Astrocyte of the spinal cord (primary cell): Measurements from ENCODE around the gene MDFI.

Experiments
- DNase-seq: peaks from one replicate; pipeline ENCODE4 v3.0.0; 2011; ENCODE audit warnings: low read depth, low spot score
- H3K4me3 ChIP-seq: 2 replicates; pipeline ENCODE4 v1.5.1; 2011; ENCODE audit warnings: low read depth, mild to moderate bottlenecking, low read length, moderate library complexity
- CTCF ChIP-seq: IDR thresholded peaks from 2 replicates; pipeline ENCODE4 v1.5.1; 2012; ENCODE audit warnings: low read depth, mild to moderate bottlenecking, low read length, inconsistent platforms
- in situ Hi-C: cut with HindIII; loops from 2 replicates; pipeline ENCODE4 v1.10.0; 2017; ENCODE audit warnings: low sequenced_read_pairs

Gene MDFI

DNA sequence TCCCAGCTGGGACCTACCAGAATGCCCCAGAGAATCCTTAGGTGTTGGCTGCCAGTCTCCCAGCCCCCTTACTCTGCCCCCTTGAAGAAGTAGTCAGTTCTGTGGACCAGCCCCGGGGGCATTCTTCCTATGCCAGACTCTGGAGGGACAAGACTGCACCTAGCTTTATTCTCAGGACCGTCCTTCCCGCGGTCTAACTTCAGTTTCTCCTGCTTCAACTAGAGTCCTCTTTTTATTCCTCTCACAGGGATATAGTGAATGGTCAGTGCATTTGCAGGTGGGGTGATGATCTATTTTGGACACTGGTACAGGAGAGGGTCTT is 35.9 kb upstream of the MDFI start:
- in situ Hi-C loops = no loop called here
- TF ChIP-seq CTCF = no peak
- no peak for DNase-seq
- no peak overlapping the region for H3K4me3 ChIP-seq

- TF ChIP-seq CTCF = peak; percentile 93
- in situ Hi-C loops = no loop called here
- DNase-seq = peak; percentile 84
- no peak overlapping the region for H3K4me3 ChIP-seq
These were observed 35.2 kb upstream of the MDFI start for GRCh38 chr6:41602864-41603608.

- DNase-seq = no peak
- in situ Hi-C loops = no loop called here
- no peak overlapping the region for H3K4me3 ChIP-seq
- TF ChIP-seq CTCF = no peak
These were observed 34.3 kb upstream of the MDFI start for GRCh38 chr6:41604006-41604405.

DNA sequence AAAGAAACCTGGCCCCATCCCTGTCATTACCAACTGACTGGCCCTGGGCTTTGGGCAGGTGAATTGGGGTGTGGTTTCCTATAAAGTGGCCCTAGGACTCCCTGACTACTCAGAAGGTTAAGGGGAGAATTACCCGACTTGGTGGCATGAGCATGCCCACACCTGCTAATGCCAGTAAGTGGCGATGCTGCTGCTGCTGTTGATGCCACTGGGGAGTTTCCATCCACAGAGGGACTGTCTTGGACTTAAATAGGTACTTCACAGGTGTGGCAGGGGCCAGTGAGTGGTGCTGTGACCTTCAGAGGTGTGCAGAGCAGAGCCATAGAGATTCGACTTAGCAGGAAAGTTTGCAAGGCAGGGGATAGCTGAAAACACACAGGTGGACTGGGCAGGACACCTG is 32.6 kb upstream of the MDFI start:
- no peak overlapping the region for H3K4me3 ChIP-seq
- TF ChIP-seq CTCF = no peak
- in situ Hi-C loops = no loop called here
- DNase-seq = no peak

DNA sequence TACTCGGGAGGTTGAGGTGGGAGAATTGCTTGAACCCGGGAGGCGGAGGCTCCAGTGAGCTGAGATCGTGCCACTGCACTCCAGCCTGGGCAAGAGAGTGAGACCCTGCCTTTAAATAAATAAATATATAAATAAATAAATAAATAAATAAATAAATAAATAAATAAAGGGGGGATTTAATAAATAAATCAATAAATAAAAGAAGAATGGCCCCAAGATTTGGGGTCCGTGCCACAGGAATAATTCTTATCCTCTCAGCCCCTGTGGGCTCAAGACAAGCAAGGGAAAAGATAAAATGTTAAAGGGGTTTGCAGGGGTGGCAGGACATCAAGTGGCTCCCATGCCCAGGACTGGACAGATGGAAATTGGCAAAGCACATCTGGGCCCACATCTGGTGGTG is 31.2 kb upstream of the MDFI start:
- TF ChIP-seq CTCF = no peak
- DNase-seq = no peak
- no peak overlapping the region for H3K4me3 ChIP-seq
- in situ Hi-C loops = no loop called here

DNA sequence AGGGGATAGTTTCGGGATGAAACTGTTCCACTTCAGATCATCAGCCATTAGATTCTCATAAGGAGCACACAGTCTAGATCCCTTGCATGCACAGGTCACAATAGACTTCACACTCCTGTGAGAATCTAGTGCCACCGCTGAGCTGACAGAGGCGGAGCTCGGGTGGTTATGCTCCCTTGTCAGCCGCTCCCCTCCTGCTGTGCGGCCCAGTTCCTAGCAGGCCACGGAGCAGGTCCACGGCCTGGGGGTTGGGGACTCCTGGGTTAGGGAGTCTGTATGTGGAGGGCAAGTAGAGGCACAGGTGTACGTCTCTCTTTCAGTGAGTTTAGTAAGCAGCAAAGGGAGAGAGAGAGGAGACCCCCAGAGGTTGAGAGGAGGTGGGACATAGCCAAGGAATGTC is 30.5 kb upstream of the MDFI start:
- no peak overlapping the region for H3K4me3 ChIP-seq
- in situ Hi-C loops = no loop called here
- TF ChIP-seq CTCF = no peak
- DNase-seq = no peak
